Uterus (tissue), 2 donors: ENCODE results near the gene SCN4A.

Experiments
- POLR2A ChIP-seq, 2 donors: fragments of 450-650 bp; IDR thresholded peaks; one replicate each; pipeline ENCODE4 v1.6.1; 2016; ENCODE audit warnings: antibody characterized with exemption in 2 of 2, mild to moderate bottlenecking in 1 of 2, moderate library complexity in 1 of 2
- TF ChIP-seq, protein P1 (sequence below), 4 experiments: fragments of 200-600 bp in 2 of 4; fragments of 450-650 bp in 2 of 4; sonication (generic) in 2 of 4; IDR thresholded peaks; one replicate each; pipeline ENCODE4 v1.5.1; 2016 to 2019; ENCODE audit warnings: antibody characterized with exemption in 4 of 4, mild to moderate bottlenecking in 2 of 4, moderate library complexity in 1 of 4

DNA sequence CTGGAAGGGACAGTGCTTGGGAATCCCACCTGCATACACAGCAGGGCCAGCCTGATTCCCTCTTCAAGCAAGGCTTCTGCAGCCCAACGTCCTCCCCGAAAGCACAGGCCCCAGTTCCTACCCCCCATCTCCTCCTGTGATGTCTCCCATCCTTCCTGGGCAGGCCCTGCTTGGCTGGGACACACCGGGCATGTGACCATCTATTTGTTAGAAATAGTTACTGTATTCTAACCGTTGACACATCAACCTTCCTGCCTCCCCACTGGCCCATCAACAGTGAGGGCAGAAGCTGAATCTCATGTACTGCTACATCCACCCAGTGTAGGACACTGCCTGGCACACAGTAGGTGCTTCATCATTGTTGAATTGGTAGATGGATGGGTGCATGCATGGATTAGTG is 36.1 kb upstream of the SCN4A start:
- TF ChIP-seq, protein P1, sequence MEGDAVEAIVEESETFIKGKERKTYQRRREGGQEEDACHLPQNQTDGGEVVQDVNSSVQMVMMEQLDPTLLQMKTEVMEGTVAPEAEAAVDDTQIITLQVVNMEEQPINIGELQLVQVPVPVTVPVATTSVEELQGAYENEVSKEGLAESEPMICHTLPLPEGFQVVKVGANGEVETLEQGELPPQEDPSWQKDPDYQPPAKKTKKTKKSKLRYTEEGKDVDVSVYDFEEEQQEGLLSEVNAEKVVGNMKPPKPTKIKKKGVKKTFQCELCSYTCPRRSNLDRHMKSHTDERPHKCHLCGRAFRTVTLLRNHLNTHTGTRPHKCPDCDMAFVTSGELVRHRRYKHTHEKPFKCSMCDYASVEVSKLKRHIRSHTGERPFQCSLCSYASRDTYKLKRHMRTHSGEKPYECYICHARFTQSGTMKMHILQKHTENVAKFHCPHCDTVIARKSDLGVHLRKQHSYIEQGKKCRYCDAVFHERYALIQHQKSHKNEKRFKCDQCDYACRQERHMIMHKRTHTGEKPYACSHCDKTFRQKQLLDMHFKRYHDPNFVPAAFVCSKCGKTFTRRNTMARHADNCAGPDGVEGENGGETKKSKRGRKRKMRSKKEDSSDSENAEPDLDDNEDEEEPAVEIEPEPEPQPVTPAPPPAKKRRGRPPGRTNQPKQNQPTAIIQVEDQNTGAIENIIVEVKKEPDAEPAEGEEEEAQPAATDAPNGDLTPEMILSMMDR (IDR thresholded peaks at IDR 0.05) = no peak
- TF ChIP-seq POLR2A (IDR thresholded peaks at IDR 0.05) = no peak
